ENCODE measurements around the gene TMEM254. TPM values are rescaled to one million over a fixed set of nuclear protein-coding genes. Genes with fewer than 3 reads are reported as not detected.
A peak's percentile ranks its signal among the peaks of the same experiment; 100 is the strongest.
"Not testable (repeated sequence)": the region's sequence is repeated elsewhere in the genome, so short reads cannot be mapped to it uniquely, and the experiment has no call there.

Gene TMEM254
- polyA plus RNA-seq, 3 donors from 2014 or later = 18.2 to 24.5 (median 22.7) TPM

GRCh38 chr10:80057171-80057570 lies 21.3 kb upstream of the TMEM254 start:
- H3K4me3 Mint-ChIP-seq = no peak overlapping the region
- peaks cover 0 to 3% (median 0%) of the 10 kb centered on the region in 3 donors for H3K27me3 Mint-ChIP-seq (ENCODE audit: low read depth in 3 of 3)
- H3K27ac Mint-ChIP-seq = no peak overlapping the region
- no peaks in the 10 kb centered on the region for H3K4me1 Mint-ChIP-seq
- H3K9me3 Mint-ChIP-seq = no peaks in the 10 kb centered on the region
- no peaks in the 10 kb centered on the region for H3K36me3 Mint-ChIP-seq
- no peak for DNase-seq

GRCh38 chr10:80064120-80064886 lies 14.2 kb upstream of the TMEM254 start:
- H3K4me3 Mint-ChIP-seq = no peak overlapping the region
- no peaks in the 10 kb centered on the region for H3K4me1 Mint-ChIP-seq
- no peak for DNase-seq
- H3K9me3 Mint-ChIP-seq = no peaks in the 10 kb centered on the region
- H3K27me3 Mint-ChIP-seq (ENCODE audit: low read depth in 3 of 3) = peaks cover 0 to 6% (median 0%) of the 10 kb centered on the region in 3 donors
- no peak overlapping the region for H3K27ac Mint-ChIP-seq
- no peaks in the 10 kb centered on the region for H3K36me3 Mint-ChIP-seq

GRCh38 chr10:80066809-80067208 lies 11.7 kb upstream of the TMEM254 start:
- Mint-ChIP-seq H3K4me1 (no peaks in the 10 kb centered on the region), H3K27ac (no peak overlapping the region), H3K4me3 (no peak overlapping the region)

GRCh38 chr10:80067821-80068220 lies 10.6 kb upstream of the TMEM254 start:
- not testable (repeated sequence) for H3K36me3 Mint-ChIP-seq; H3K27ac Mint-ChIP-seq; H3K4me1 Mint-ChIP-seq; DNase-seq; H3K4me3 Mint-ChIP-seq; H3K9me3 Mint-ChIP-seq; H3K27me3 Mint-ChIP-seq (ENCODE audit: low read depth in 3 of 3)

More at GRCh38 chr10:80066809-80067208, 11.7 kb upstream of the TMEM254 start:
- no peaks in the 10 kb centered on the region for H3K9me3 Mint-ChIP-seq
- peaks cover 0 to 6% (median 3%) of the 10 kb centered on the region in 3 donors for H3K27me3 Mint-ChIP-seq (ENCODE audit: low read depth in 3 of 3)
- no peaks in the 10 kb centered on the region for H3K36me3 Mint-ChIP-seq
- no peak for DNase-seq

GRCh38 chr10:80068270-80068669 lies 10.2 kb upstream of the TMEM254 start:
- no peaks in the 10 kb centered on the region for H3K9me3 Mint-ChIP-seq
- no peak overlapping the region for H3K4me3 Mint-ChIP-seq
- no peak overlapping the region for H3K27ac Mint-ChIP-seq
- peaks cover 0 to 4% (median 3%) of the 10 kb centered on the region in 3 donors for H3K27me3 Mint-ChIP-seq (ENCODE audit: low read depth in 3 of 3)
- H3K36me3 Mint-ChIP-seq = no peaks in the 10 kb centered on the region
- H3K4me1 Mint-ChIP-seq = no peaks in the 10 kb centered on the region
- DNase-seq = no peak

GRCh38 chr10:80070057-80070456 lies 8.4 kb upstream of the TMEM254 start:
- Mint-ChIP-seq H3K9me3 (no peaks in the 10 kb centered on the region), H3K27me3 (ENCODE audit: low read depth in 3 of 3) (peaks cover 0 to 4% (median 3%) of the 10 kb centered on the region in 3 donors), H3K4me1 (no peaks in the 10 kb centered on the region), H3K27ac (no peak overlapping the region), H3K36me3 (no peaks in the 10 kb centered on the region), H3K4me3 (no peak overlapping the region)
- DNase-seq = no peak

- Mint-ChIP-seq H3K27ac (no peak overlapping the region), H3K4me1 (peaks cover 2% of the 10 kb centered on the region in 2 donors), H3K36me3 (no peaks in the 10 kb centered on the region), H3K9me3 (no peaks in the 10 kb centered on the region), H3K27me3 (ENCODE audit: low read depth in 3 of 3) (peaks cover 0 to 4% (median 3%) of the 10 kb centered on the region in 3 donors), H3K4me3 (no peak overlapping the region)
- DNase-seq = no peak
Measured at GRCh38 chr10:80072584-80072983, 5.9 kb upstream of the TMEM254 start.

- DNase-seq = no peak
- H3K4me1 Mint-ChIP-seq = peaks cover 17 to 25% of the 10 kb centered on the region in 2 donors
- peaks cover 0 to 14% (median 3%) of the 10 kb centered on the region in 3 donors for H3K27me3 Mint-ChIP-seq (ENCODE audit: low read depth in 3 of 3)
- no peaks in the 10 kb centered on the region for H3K9me3 Mint-ChIP-seq
- no peaks in the 10 kb centered on the region for H3K36me3 Mint-ChIP-seq
- peak overlapping the region in 3 of 5 donors; percentile 8 to 32 (median 14) for H3K4me3 Mint-ChIP-seq
- no peak overlapping the region for H3K27ac Mint-ChIP-seq
Measured at GRCh38 chr10:80075781-80076180, 2.7 kb upstream of the TMEM254 start.

GRCh38 chr10:80077869-80078447 lies 507 bp upstream of the TMEM254 start:
- peaks cover 0 to 14% (median 3%) of the 10 kb centered on the region in 3 donors for H3K27me3 Mint-ChIP-seq (ENCODE audit: low read depth in 3 of 3)
- peaks cover 17 to 25% of the 10 kb centered on the region in 2 donors for H3K4me1 Mint-ChIP-seq
- peak overlapping the region; percentile 90 to 100 (median 98) for H3K4me3 Mint-ChIP-seq
- no peaks in the 10 kb centered on the region for H3K9me3 Mint-ChIP-seq
- H3K36me3 Mint-ChIP-seq = peaks cover 0 to 7% (median 0%) of the 10 kb centered on the region in 3 donors
- peak overlapping the region; percentile 95 to 99 (median 96) for H3K27ac Mint-ChIP-seq
- DNase-seq = peak in 2 of 3 donors; percentile 2

GRCh38 chr10:80079312-80079719 lies 851 bp downstream of the TMEM254 start:
- H3K27ac Mint-ChIP-seq = peak overlapping the region; percentile 95 to 99 (median 96)
- peaks cover 0 to 14% (median 3%) of the 10 kb centered on the region in 3 donors for H3K27me3 Mint-ChIP-seq (ENCODE audit: low read depth in 3 of 3)
- no peak for DNase-seq
- peak overlapping the region; percentile 90 to 100 (median 98) for H3K4me3 Mint-ChIP-seq
- no peaks in the 10 kb centered on the region for H3K9me3 Mint-ChIP-seq
- peaks cover 3 to 14% (median 3%) of the 10 kb centered on the region in 3 donors for H3K36me3 Mint-ChIP-seq
- H3K4me1 Mint-ChIP-seq = peaks cover 17 to 25% of the 10 kb centered on the region in 2 donors

GRCh38 chr10:80081026-80081425 lies 2.6 kb downstream of the TMEM254 start:
- H3K27ac Mint-ChIP-seq = no peak overlapping the region
- no peak overlapping the region for H3K4me3 Mint-ChIP-seq
- peaks cover 5 to 20% (median 5%) of the 10 kb centered on the region in 3 donors for H3K36me3 Mint-ChIP-seq
- H3K4me1 Mint-ChIP-seq = peaks cover 17 to 25% of the 10 kb centered on the region in 2 donors
- DNase-seq = no peak
- H3K9me3 Mint-ChIP-seq = no peaks in the 10 kb centered on the region
- H3K27me3 Mint-ChIP-seq (ENCODE audit: low read depth in 3 of 3) = peaks cover 0 to 14% (median 3%) of the 10 kb centered on the region in 3 donors

GRCh38 chr10:80081801-80082750 lies 3.6 kb downstream of the TMEM254 start:
- H3K4me3 Mint-ChIP-seq = no peak overlapping the region
- H3K27ac Mint-ChIP-seq = no peak overlapping the region
- H3K36me3 Mint-ChIP-seq = peaks cover 5 to 20% (median 5%) of the 10 kb centered on the region in 3 donors
- DNase-seq = no peak
- H3K27me3 Mint-ChIP-seq (ENCODE audit: low read depth in 3 of 3) = peaks cover 0 to 14% (median 3%) of the 10 kb centered on the region in 3 donors
- H3K4me1 Mint-ChIP-seq = peaks cover 17 to 25% of the 10 kb centered on the region in 2 donors
- H3K9me3 Mint-ChIP-seq = no peaks in the 10 kb centered on the region

- Mint-ChIP-seq H3K4me1 (no peaks in the 10 kb centered on the region), H3K27me3 (ENCODE audit: low read depth in 3 of 3) (no peaks in the 10 kb centered on the region), H3K4me3 (no peak overlapping the region), H3K9me3 (no peaks in the 10 kb centered on the region), H3K36me3 (peaks cover 10 to 21% (median 21%) of the 10 kb centered on the region in 3 donors), H3K27ac (no peak overlapping the region)
- no peak for DNase-seq
Measured at GRCh38 chr10:80090121-80090520, 11.7 kb downstream of the TMEM254 start.
